HG02763 (cell line): ENCODE measurements around the gene TMEM52B.

Experiments
- ATAC-seq: cut with Tn5 transposase; IDR thresholded peaks from one replicate; pipeline ENCODE4 v1.9.1; 2021; ENCODE audit warnings: mild to moderate bottlenecking, moderate library complexity; ENCODE audit not compliant: unreplicated experiment

Gene TMEM52B

GRCh38 chr12:10178821-10179220, at the start of gene TMEM52B:
TMEM52B (plus strand) TSS chr12:10179032; CDS start chr12:10179575, 543 bp downstream.
- no peak for ATAC-seq

GRCh38 chr12:10130042-10130441, 48.8 kb upstream of the TMEM52B start, which contains the start of gene CLEC7A:
CLEC7A (minus strand) TSS chr12:10130199; CDS start chr12:10130082, 117 bp downstream.
- no peak for ATAC-seq

GRCh38 chr12:10131111-10131690, 47.6 kb upstream of the TMEM52B start:
- ATAC-seq, result no peak

GRCh38 chr12:10132850-10133370, 45.9 kb upstream of the TMEM52B start:
- ATAC-seq, result no peak

GRCh38 chr12:10135126-10135525, 43.7 kb upstream of the TMEM52B start:
- ATAC-seq, result no peak

GRCh38 chr12:10136637-10137205, 42.1 kb upstream of the TMEM52B start:
- no peak for ATAC-seq

GRCh38 chr12:10140001-10140400, 38.8 kb upstream of the TMEM52B start:
- no peak for ATAC-seq

- ATAC-seq, result no peak
Observed at GRCh38 chr12:10142976-10143589, 35.7 kb upstream of the TMEM52B start.

GRCh38 chr12:10147714-10148403, 31.0 kb upstream of the TMEM52B start:
- ATAC-seq, result no peak

- no peak for ATAC-seq
Observed at GRCh38 chr12:10151621-10152020, 27.2 kb upstream of the TMEM52B start.

GRCh38 chr12:10153271-10154144, 25.3 kb upstream of the TMEM52B start:
- peak; percentile 61 for ATAC-seq

GRCh38 chr12:10154145-10154496, 24.7 kb upstream of the TMEM52B start:
- no peak for ATAC-seq

- ATAC-seq, result no peak
Observed at GRCh38 chr12:10155966-10156365, 22.9 kb upstream of the TMEM52B start.

- no peak for ATAC-seq
Observed at GRCh38 chr12:10158406-10158805, 20.4 kb upstream of the TMEM52B start.

- ATAC-seq, result no peak
Observed at GRCh38 chr12:10159280-10159679, 19.6 kb upstream of the TMEM52B start.

- ATAC-seq, result no peak
Observed at GRCh38 chr12:10160617-10161385, 18.0 kb upstream of the TMEM52B start.

- no peak for ATAC-seq
Observed at GRCh38 chr12:10163084-10163483, 15.7 kb upstream of the TMEM52B start.

GRCh38 chr12:10165421-10165820, 13.4 kb upstream of the TMEM52B start:
- ATAC-seq, result no peak

- no peak for ATAC-seq
Observed at GRCh38 chr12:10167599-10167998, 11.2 kb upstream of the TMEM52B start.

GRCh38 chr12:10169104-10169503, 9.7 kb upstream of the TMEM52B start:
- ATAC-seq, result no peak
